ENCODE results near the gene DTWD1. TPM values are rescaled to one million over a fixed set of nuclear protein-coding genes. Genes with fewer than 3 reads are reported as not detected.
"Not testable (repeated sequence)": the region's sequence is repeated elsewhere in the genome, so short reads cannot be mapped to it uniquely, and the experiment has no call there.

DTWD1 gene, protein sequence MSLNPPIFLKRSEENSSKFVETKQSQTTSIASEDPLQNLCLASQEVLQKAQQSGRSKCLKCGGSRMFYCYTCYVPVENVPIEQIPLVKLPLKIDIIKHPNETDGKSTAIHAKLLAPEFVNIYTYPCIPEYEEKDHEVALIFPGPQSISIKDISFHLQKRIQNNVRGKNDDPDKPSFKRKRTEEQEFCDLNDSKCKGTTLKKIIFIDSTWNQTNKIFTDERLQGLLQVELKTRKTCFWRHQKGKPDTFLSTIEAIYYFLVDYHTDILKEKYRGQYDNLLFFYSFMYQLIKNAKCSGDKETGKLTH
- 20.6 and 23.8 TPM in 2 replicates for total RNA-seq (2014; rRNA removed)
- polyA plus RNA-seq (2012), result 24.4 TPM

DNA sequence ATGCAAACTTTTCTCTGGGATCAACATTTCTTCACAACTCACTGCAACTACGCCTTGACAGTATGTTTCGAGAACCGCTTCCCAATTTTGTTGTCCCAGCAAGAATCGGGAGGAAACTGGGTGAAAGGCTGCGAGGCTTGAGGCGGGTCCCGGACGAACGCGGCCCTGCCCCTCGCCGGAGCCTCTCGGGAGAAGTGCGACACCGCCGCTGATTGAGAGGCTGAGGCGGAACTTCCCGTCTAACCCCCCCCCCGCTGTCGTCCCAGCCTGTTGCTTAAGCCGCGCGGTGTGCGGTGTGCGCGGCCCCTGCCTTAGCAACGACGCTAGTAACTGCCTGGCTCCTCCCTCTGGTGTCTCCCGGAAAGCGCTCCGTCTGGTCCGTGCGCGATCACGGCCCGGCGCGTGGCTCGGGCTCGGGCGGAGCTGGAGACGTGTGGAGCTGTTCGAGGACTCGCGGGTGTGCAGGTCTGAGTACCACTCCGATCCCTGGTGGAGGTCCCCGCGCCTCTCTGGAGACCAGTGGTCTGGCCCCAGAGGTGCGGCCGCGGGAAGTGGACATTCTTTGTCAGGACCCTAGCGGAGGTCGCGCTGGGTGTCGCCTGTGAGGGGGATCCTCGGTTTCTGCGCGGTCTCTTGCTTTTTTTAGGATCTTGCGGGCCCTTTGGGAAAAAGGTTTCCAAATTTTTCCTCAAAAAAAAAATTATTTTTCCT lies at the start of gene DTWD1, which contains the start of gene FAM227B:
Gene DTWD1 (plus strand): TSS at position 391 of the 711 bp plus-strand sequence. CDS start 4,120 bp downstream, outside the sequence.
Gene FAM227B (minus strand): TSS at position 161 of the 711 bp plus-strand sequence. CDS start 5,647 bp downstream, outside the sequence.
- DNase-seq (ENCODE audit: low read depth), result peak; percentile 98

DNA sequence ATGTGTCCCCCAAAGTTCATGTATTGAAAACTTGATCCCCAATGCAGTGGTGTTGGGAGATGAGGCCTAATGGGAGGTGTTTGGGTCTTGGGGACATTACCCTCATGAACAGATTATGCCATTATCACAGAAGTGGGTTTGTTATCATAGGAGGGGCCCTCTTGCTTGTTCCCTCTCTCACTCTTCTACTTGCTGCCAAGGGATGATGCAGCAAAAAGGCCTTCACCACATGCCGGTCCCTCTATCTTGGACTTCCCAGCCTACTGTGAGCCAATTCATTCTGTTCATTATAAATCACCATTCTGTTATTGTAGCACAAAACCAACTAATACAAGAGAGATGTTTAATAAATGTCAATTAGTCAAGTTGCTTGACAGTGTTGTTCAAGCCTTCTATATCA lies 47.4 kb upstream of the DTWD1 start:
- DNase-seq (ENCODE audit: low read depth), result no peak

DNA sequence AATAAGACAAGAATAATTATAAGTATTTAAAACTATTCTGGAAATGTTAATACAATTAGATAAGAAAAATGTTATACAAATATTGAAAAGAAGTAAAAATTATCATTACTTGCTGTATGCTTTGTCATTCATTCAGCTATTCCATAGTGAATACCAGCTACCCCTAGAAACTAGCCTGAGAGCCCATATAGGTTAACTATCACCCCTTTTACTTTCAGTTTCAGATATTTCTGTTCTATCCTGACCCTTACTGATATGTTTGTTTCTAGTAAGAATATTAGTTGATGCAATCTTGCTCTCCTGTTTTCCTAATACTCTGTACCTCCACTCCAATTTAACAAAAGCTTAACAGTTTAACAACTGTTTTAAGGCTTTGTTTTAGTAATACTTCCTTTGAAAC lies 31.8 kb upstream of the DTWD1 start:
- no peak for DNase-seq (ENCODE audit: low read depth)

DNA sequence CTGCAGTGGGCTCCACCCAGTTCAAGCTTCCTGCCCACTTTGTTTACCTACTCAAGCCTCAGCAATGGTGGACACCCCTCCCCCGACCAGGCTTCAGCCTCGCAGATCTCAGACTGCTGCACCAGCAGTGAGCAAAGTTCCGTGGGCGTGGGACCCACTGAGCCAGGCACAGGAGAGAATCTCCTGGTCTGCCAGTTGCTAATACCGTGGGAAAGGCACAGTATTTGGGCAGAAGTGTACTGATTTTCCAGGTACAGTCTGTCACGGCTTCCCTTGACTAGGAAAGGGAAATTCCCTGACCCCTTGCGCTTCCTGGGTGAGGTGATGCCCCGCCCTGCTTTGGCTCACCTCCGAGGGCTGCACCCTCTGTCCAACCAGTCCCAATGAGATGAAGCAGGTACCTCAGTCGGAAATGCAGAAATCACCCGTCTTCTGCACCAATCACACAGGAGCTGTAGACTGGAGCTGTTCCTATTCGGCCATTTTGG lies 28.0 kb upstream of the DTWD1 start:
- not testable (repeated sequence) for DNase-seq (ENCODE audit: low read depth)

DNA sequence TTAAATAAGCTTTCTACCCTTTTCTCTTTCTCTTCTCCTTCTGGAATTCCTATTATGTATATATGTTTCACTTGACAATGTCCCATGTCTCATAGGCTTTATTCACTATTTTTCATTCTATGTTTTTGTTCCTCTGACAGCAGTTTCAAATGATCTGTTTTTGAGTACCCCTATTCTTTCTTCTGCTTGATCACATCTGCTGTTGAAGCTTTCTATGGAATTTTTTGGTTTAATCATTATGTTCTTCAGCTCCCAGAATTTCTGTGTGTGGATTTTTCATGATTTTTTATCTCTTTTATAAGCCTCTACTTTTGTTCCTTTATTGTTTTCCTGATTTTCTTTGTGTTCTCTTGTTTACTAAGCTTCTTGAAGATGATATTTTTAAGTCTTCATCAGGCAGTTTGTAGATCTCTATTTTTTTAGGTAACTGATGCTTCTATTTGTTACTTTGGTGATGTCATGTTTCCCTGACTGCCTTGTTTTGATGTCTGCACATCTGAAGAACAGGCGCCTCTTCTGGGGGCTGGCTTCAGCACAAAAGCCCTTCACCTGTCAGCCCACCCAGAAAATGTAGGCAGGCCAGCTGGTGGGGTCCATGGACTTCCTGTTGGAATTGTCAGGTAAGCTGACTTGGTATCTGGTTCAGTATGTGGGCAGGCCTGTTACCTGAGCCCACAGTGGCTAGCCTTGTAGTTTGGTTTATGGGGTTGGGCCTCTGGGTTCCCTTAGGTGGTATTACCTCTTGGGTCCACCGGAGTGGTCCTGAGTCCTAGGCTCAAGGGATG lies 16.0 kb upstream of the DTWD1 start:
- DNase-seq (ENCODE audit: low read depth), result no peak

DNA sequence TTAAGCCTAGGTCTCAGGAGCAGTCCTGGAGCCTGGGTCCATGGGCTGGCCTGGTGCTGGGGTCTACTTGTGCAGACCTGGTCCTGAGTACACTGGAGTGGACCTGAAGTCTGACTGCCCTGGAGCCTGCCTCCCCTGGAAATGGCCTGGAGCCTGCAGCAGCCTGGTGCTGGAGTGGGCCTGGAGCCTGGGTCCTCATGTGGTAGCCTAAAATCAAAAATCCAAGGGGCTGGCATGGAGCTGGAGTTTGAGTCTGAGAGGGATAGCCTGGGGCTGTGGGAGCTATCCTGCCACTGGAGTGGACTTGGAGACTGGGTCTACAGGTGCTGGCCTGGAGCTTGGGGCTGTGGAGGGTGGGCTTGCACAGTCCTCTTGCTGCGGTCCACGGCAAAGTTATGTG lies 15.3 kb upstream of the DTWD1 start:
- no peak for DNase-seq (ENCODE audit: low read depth)

DNA sequence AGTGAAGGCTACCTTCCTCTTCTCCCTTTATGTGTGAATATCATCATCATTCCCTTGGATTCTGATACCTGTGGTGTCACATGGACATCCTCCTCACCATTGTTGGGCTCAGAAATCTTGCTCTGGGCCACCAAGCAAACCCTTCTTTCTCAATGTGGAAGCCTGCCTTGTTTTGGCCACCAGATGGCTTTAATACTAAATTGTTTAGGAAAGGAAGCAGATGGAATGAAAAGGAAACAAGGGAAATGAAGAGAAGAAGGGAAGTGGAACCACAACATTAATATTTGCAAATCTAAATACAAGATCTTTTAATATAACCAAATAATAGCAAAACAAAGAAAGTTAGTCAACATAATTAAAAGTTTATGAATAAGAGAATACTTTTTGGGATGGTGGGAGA lies 14.3 kb upstream of the DTWD1 start:
- DNase-seq (ENCODE audit: low read depth), result no peak

DNA sequence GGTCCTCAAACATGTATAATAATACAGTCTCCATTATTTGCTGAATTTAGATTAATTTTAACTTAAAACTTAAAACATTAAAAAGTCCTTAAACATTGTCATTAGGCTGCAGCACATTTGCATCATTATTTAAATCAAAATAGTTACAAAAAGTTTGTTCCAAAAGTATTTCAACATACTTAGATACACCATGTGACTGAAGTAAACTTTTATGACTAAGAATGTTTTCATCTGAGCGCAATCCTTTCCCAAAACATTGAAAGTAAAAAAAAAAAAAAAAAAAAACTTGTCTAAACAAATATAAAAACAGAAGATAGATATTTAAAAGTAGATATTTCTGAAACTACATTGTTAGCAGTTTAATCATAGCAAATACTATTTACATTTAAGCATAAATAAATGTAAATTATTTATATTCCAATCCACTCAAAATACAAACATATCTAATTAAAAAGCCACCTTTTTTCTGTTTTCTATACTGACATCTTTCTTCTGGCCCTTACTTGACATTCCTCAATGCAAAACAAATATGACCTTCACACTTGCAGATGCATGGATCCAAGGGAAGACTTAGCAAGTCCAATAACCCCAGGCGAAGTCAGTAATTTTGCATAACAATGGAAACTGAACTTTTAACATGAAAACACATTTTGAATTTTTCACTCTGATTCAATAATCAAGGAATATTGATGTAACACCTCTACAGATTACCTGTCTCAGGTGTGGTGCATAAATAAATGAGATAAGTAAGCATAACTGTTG lies 10.5 kb upstream of the DTWD1 start:
- DNase-seq (ENCODE audit: low read depth), result no peak

DNA sequence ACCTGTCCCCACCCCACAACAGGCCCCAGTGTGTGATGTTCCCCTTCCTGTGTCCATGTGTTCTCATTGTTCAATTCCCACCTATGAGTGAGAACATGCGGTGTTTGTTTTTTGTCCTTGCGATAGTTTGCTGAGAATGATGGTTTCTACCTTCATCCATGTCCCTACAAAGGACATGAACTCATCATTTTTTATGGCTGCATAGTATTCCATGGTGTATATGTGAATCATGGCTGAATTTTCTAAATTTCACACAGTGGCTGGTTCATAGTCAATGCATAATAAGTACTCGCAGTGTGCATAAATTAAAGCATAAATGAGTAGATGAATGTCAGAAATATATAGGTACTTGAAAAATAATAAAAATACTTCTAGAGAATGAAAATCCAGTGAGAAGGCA lies 8.6 kb upstream of the DTWD1 start:
- DNase-seq (ENCODE audit: low read depth), result not testable (repeated sequence)

DNA sequence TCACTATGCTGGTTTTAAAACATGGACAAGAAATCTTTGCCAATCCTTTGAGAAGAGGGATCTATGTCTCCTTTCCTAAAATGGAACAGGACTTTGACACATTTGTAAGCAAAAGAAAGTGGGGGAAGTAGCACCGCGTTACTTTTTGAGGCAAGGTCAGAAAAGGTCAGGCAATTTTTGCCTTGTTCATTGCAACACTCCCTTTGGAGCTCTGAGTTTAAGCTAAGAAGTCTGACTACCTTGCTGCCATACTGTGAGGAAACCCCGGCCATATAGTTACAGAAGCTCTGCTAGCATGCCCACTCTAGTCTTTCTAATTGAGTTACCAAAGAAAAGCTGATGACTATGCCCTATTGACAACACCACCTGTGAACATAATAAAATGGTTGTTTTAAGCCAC lies 1.6 kb upstream of the DTWD1 start:
- DNase-seq (ENCODE audit: low read depth), result no peak

DNA sequence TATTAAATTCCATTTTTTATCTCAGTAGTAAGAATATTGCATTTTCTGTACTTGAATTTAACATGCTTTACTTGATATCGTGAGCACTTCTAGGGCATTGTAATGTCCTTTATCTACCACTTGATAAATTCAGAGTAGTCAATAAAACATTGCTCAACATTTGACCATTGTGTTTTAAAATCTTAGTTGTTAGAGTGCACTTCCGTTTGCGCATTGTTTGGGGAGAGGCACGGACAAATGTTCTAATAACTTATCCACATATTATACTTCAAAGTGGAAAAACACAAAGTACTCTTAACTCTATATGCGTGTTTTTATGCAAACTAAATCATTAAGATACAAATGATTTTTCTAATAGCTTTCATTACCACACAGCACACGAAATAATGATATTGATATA lies 649 bp upstream of the DTWD1 start:
- DNase-seq (ENCODE audit: low read depth), result peak; percentile 47

DNA sequence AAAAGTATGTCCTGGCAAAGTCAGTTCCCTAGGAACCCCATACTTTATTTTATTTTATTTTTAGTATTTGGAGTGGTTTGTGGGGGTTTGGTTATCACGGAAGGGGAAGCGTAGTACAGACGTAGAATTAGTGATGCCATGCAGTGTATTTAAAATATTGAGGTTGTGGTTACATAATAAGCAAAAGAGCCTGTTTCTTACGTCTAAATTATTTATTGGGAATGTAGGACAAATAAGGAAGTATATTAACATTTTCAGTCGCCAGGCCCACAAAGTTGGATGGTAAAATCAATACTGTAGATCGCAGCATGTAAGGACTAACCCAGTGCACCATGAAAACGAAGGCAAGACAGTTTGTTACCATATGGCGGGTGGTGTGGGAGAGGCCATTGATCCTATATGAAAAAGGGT lies 558 bp downstream of the DTWD1 start:
- DNase-seq (ENCODE audit: low read depth), result no peak

DNA sequence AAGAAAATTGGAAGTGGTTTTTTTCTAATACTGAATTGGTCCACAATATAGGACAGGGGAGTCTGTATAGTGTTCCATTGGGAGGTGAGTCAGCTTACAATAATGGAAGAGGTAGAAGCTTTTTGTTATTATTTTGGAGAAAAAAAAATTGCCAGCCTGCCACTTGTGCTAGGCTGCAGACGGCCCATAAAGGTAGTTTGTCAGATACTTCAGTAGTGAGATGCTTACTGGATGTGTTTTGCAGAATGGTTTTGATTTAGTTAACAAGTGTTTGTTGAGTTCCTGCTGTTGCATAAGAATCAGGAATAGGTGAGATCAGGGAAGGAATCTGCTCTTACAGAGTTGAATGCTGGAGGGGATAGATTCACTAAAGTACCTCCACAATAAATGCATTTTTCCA lies 1.0 kb downstream of the DTWD1 start:
- DNase-seq (ENCODE audit: low read depth), result no peak

DNA sequence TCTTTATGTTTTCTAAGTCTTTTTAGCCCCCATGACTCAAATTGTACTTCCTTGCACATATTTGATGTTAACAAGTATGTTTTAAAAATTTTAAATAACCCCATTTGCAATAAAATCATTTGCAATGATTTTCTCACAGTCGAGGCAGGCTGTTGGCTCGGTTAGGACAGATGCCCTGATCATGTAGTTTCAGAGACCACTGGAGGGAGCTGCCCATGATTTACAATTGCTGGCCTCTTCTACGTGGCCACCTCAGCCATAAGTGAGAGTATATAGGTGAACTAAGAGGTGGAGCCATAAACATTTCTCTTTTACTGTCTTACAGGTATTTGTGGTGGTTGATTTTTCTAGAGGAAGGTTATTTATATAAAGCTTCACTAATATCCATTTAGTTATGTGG lies 1.7 kb downstream of the DTWD1 start:
- peak; percentile 26 for DNase-seq (ENCODE audit: low read depth)

DNA sequence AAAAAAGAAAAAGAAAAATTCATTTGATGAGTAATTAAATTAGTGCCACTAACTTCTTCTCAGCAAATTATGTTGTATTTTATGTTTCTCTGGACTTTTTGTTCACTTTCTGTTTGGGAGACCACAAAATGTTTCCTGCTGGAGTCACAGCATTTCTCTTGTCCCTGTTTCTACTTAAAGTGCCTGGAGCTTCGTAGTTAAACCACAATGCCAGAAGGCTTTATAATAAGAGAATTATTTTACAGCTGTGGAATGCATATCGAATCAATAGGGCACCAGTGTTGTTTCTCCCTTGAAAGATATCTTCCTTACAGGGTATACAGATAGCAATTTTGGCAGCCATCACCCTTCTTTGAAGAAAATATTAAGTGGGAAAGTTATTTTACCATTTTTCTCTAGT lies 3.2 kb downstream of the DTWD1 start:
- DNase-seq (ENCODE audit: low read depth), result peak; percentile 70

DNA sequence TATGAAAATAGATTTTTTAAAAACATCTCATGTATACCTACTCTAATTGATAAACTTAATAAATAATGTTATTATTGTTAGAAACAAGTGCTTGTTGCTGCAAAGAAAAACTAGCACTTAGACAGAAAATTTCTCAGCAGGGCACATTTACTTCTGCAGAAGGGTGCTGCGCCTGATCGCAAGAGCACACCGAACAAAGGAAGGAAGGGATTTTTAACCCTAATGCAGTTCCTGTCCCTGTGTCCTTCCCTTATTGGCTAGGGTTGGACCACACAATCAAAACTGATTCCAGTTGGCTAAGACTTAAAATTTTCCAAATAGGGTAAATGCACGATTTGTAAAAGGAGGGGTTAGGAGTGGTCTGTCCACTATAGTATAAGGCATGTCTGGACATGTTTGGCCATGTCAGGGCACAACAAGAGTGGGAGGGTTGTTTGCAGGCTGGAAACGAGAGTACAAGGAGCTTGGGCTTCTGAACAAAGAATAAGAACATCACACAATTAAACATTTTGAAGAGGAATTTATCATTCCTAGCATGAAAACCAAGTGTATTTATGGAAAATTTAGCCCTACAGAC lies 4.7 kb downstream of the DTWD1 start:
- peak; percentile 16 for DNase-seq (ENCODE audit: low read depth)

DNA sequence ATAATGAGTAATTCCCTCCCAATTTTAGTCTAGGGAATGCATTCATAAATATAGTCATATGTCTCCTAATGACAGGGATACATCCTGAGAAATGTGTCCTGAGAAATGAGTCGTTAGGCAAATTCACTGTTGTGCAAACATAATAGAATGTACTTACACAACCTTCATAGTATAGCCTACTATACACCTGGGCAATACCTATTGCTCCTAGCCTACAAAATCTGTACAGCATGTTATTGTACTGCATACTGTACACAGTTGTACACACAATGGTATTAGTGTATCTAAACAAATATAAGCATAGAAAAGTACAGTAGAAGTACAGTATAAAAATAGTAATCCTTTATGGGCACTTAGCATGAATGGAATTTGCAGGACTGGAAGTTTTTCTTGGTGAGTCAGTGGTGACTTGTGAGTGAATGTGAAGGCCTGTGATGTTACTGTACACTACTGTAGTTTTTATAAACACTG lies 6.6 kb downstream of the DTWD1 start:
- peak; percentile 92 for DNase-seq (ENCODE audit: low read depth)

DNA sequence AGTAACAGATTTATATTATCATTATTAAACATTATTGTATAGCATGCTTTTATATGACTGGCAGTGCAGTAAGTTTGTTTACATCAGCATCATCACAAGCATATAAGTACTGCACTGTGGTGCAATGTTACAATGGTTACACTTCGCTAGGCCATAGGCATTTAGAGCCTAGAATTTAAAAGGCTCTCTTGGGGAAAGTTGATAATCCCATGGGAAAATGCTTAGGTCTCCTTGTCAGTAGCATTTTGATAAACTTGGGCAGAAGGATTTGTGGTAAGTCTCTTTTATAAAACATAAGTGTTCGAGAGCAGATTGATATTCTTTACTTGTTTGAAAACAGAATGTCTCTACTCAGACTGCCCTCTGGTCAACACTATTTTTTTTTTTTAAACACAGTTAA lies 7.5 kb downstream of the DTWD1 start:
- no peak for DNase-seq (ENCODE audit: low read depth)

DNA sequence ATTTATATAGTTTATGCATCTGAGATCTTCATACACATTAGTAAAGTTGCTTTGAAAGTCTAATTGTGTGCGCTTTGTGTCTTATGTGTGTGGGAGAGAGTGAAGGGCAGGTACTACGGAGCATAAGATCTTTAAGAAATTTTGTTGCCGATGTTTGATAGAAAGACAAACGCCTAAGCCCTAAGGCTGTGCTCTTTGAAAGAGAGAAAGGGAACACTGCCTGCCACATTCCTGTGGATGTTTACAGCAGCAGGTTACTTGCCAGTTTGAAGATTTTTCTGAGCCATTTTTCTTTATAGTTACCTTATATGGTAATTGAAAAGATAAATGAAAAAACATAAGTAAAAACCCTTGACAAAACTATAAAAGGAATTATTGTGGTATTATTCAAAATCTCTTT lies 17.0 kb downstream of the DTWD1 start:
- DNase-seq (ENCODE audit: low read depth), result no peak

DNA sequence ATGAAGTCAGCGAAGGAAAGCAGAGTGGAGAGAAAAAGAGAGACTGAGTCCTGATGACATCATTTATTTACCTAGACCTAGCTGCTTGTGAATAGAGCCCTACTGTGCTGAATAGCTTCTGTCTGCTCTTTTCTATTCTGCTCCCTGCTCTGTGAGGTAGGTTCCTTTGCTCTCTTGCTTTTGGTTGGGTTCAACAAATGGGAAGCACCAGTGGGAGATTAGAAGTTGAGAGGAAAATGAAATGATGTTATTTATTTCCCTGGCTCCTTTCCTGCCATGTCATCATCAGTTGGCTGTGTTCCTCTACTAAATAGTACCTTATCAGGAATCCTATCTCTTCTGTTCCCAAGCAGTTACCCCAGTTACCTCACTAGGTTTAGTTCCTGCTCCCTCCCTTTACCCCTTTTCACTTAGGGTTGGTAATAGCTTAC lies 23.5 kb downstream of the DTWD1 start:
- DNase-seq (ENCODE audit: low read depth), result no peak

DNA sequence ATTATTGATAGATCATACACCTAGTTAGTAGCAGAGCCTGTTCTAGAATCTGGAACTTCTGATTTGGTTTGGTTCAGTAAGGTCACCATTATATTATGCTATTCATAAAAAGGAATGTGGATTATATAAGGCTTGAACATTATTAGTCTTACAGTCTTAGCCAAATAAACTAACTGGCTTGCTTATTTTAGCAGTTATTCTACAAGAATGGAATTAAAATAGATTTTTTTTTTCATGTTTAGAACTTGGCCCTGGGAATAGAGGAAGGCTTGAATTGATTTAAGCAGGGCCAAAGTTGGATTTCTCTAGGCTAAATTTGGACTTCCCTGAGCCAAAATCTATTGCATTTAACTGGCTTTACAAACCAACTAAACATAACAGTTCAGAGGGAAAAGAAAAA lies 24.4 kb downstream of the DTWD1 start:
- DNase-seq (ENCODE audit: low read depth), result no peak

Measured in LHCN-M2 (cell line).